ENCODE data around the gene MRGPRF. TPM values are rescaled to one million over a fixed set of nuclear protein-coding genes. Genes with fewer than 3 reads are reported as not detected.

Gene MRGPRF
- total RNA-seq, 1 donor from 2014 or later = 0.53 TPM

GRCh38 chr11:69052343-69053168 lies 39.5 kb upstream of the MRGPRF start:
- no peak for DNase-seq (ENCODE audit: low read depth)
- no peak for TF ChIP-seq CTCF (IDR thresholded peaks at IDR 0.05; ENCODE audit: insufficient read depth, low read length, severe bottlenecking)
- H3K4me3 ChIP-seq (ENCODE audit: low read depth, low read length) = no peak overlapping the region
- no peak for FAIRE-seq
- no peaks in the 10 kb centered on the region for H3K27me3 ChIP-seq (ENCODE audit: control insufficient read depth, insufficient read depth, low read length)
- peaks cover 1% of the 10 kb centered on the region for H3K36me3 ChIP-seq (ENCODE audit: control insufficient read depth, insufficient read depth, low read length)

GRCh38 chr11:69051381-69052342 lies 38.6 kb upstream of the MRGPRF start:
- Histone ChIP-seq H3K4me3 (ENCODE audit: low read depth, low read length) (no peak overlapping the region), H3K27me3 (ENCODE audit: control insufficient read depth, insufficient read depth, low read length) (no peaks in the 10 kb centered on the region), H3K36me3 (ENCODE audit: control insufficient read depth, insufficient read depth, low read length) (peaks cover 1% of the 10 kb centered on the region)
- TF ChIP-seq CTCF (IDR thresholded peaks at IDR 0.05; ENCODE audit: insufficient read depth, low read length, severe bottlenecking) = no peak
- DNase-seq (ENCODE audit: low read depth) = no peak
- FAIRE-seq = no peak

- peaks cover 1% of the 10 kb centered on the region for H3K36me3 ChIP-seq (ENCODE audit: control insufficient read depth, insufficient read depth, low read length)
- FAIRE-seq (no peak), DNase-seq (ENCODE audit: low read depth) (no peak)
- no peaks in the 10 kb centered on the region for H3K27me3 ChIP-seq (ENCODE audit: control insufficient read depth, insufficient read depth, low read length)
- H3K4me3 ChIP-seq (ENCODE audit: low read depth, low read length) = no peak overlapping the region
- no peak for TF ChIP-seq CTCF (IDR thresholded peaks at IDR 0.05; ENCODE audit: insufficient read depth, low read length, severe bottlenecking)
These were observed 37.7 kb upstream of the MRGPRF start for GRCh38 chr11:69050592-69051380.

GRCh38 chr11:69049490-69049867 lies 36.4 kb upstream of the MRGPRF start:
- TF ChIP-seq CTCF (IDR thresholded peaks at IDR 0.05; ENCODE audit: insufficient read depth, low read length, severe bottlenecking) = no peak
- Histone ChIP-seq H3K4me3 (ENCODE audit: low read depth, low read length) (peak overlapping the region; percentile 73), H3K36me3 (ENCODE audit: control insufficient read depth, insufficient read depth, low read length) (no peaks in the 10 kb centered on the region), H3K27me3 (ENCODE audit: control insufficient read depth, insufficient read depth, low read length) (no peaks in the 10 kb centered on the region)
- DNase-seq (ENCODE audit: low read depth) (no peak), FAIRE-seq (no peak)

- Histone ChIP-seq H3K4me3 (ENCODE audit: low read depth, low read length) (peak within 1 kb of the TSS; percentile 73), H3K36me3 (ENCODE audit: control insufficient read depth, insufficient read depth, low read length) (no peaks in the 10 kb centered on the region), H3K27me3 (ENCODE audit: control insufficient read depth, insufficient read depth, low read length) (no peaks in the 10 kb centered on the region)
- TF ChIP-seq CTCF (IDR thresholded peaks at IDR 0.05; ENCODE audit: insufficient read depth, low read length, severe bottlenecking) = no peak
- DNase-seq (ENCODE audit: low read depth) = peak; percentile 81
- FAIRE-seq = no peak
These were observed 35.8 kb upstream of the MRGPRF start, which contains the start of gene TPCN2 for GRCh38 chr11:69048694-69049489. Gene TPCN2 (plus strand): TSS chr11:69048932. CDS start chr11:69048998, 66 bp downstream.

Data from bronchial epithelial cell (primary cell).